Fibroblast of lung (primary cell): ENCODE measurements around the gene SCYGR2.

ENCODE experiments used
- CTCF ChIP-seq, 2 donors: IDR thresholded peaks in 1 of 2; conservative IDR thresholded peaks in 1 of 2; 1 replicate in 1 of 2; 2 replicates in 1 of 2; pipeline ENCODE4 v1.5.1; 2011 to 2012; ENCODE audit warnings: low read length in 2 of 2, control low read depth in 1 of 2, inconsistent platforms in 1 of 2, low read depth in 1 of 2, mild to moderate bottlenecking in 1 of 2
- EZH2 ChIP-seq: IDR thresholded peaks from 2 replicates; pipeline ENCODE4 v1.5.1; 2012; ENCODE audit warnings: low read length, control low read depth, mild to moderate bottlenecking; ENCODE audit errors: missing control alignments

GRCh38 chr2:227597998-227598397 lies 695 bp upstream of the SCYGR2 start:
- TF ChIP-seq CTCF (conservative IDR thresholded peaks at IDR 0.05 in 1 of 2, IDR thresholded peaks at IDR 0.05 in 1 of 2; ENCODE audit: low read depth in 1 of 2, low read length in 2 of 2) = no peak
- TF ChIP-seq EZH2 = no peak
